HG02610 (cell line): Measurements from ENCODE around the gene TMC1.
"Not testable (repeated sequence)": the region's sequence is repeated elsewhere in the genome, so short reads cannot be mapped to it uniquely, and the experiment has no call there.

Experiments used
- ATAC-seq: cut with Tn5 transposase; IDR thresholded peaks from one replicate; pipeline ENCODE4 v1.9.1; 2021; ENCODE audit warnings: mild to moderate bottlenecking, moderate library complexity; ENCODE audit not compliant: unreplicated experiment

TMC1 gene

DNA sequence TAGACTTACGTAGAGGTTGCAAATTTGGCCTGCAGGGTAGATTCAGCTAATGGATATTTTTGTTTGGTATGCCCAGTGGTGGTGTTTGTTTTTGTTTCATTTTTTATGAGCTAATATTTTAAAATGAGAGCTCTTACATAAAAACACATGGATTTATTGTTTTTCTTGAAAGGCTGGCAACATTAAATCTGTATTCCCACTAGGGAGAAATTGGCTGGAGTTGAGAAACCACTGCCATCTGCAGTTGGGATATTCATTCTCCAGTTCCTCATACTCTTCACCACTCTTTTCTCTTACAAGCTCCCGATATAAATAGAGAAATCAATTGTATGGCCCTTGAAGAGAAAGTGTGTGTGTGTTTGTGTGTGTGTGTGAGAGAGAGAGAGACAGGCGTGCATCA, 288.2 kb downstream of the TMC1 start:
- no peak for ATAC-seq

DNA sequence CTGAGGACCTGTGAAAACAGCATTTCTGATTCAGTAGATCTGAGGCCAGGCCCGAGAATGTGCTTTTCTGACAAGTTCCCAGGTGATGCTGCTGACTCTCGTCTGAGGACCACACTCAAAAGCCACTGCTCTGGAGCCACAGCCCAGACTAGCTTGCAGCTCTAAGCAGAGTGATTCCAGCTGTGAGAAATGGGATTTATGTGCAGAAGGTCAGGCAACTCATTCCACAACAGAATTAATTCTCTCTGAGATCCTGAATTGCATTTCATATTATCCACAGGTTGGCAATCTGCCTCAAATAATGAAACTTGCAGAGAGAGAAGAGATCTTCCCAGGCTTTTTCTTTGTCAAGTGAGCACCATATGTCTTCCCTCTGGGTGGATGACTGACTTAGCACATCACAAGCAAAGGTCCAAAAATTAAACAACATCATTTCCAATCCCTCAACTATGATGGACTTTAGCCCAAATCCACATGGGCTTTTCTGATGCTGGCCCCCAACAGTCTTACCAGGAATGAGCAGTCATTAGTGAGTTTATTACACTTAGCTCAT, 291.2 kb downstream of the TMC1 start:
- no peak for ATAC-seq

DNA sequence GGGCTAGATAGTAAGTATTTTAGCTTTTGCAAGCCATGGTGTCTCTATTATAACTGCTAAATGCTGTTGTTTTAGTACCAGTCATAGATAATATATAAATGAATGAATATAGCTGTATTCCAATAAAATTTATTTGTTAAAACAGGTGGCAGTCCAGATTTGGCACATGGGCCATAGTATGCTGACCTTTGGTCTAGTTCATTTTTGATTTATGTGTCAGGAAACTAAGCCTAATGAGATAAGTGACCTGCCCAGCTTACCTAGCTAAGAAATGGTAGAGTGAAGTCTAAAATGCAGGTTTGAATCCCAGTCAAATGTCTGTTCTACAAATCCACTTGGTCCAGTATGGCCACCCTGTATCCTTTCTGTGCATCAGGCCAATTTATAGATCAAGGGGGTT, 292.1 kb downstream of the TMC1 start:
- ATAC-seq, result no peak

- no peak for ATAC-seq
Observed at GRCh38 chr9:72814083-72814597, 292.7 kb downstream of the TMC1 start.

DNA sequence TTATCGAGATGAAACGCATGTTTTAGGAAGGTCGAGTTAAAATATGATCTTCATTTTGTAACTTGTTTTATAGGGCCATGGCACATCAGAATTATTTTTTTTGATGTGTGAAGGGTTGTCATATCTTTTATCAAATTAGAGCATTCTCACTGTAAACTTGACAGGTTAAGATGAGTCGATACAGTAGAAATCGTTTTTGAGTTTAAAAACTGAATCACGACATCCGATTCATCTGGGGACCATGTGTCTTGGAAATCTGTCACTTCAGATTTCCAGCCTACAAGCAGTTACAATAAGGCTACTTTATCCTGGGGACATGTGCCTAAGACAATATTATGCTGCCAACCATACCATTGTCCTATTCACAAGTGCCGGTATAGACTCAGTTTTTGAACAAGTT, 295.3 kb downstream of the TMC1 start:
- ATAC-seq, result no peak

DNA sequence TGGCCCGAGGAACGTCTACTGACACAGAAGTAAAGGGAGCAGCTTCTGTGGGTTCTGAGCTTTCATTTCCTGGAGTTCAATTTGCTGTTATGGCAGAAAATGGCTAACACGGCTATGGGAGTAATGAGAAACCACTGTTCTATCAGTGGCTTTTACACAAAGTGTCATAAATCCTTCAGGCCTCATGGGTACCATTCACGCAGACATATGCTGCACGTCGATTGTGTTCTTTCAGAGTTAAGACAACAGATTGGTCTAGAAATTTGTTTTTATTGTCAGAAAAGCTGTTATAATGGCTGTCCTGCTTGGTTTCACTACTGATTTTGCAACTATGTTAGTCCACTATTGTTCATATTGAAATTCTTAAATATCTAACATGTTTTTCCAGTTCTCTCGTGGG, 296.0 kb downstream of the TMC1 start:
- ATAC-seq, result no peak

DNA sequence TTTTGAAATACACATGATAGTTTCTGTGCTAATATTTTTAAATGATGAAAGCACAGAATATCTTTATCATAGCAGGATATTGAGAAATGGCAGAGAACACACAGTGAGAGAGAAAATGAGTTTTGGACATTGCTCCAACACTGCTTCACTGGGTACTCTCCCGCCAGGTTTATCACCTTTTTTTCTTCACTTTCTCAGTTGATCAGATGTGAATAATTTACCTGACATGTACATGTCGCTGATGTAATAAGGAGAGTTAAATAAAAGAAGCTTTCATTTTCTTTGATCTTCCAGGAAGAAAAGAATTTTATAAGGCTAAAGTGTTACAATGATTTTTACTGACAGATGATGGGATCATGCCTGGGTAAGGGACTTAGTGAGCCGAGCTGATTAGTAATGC, 297.0 kb downstream of the TMC1 start:
- no peak for ATAC-seq

DNA sequence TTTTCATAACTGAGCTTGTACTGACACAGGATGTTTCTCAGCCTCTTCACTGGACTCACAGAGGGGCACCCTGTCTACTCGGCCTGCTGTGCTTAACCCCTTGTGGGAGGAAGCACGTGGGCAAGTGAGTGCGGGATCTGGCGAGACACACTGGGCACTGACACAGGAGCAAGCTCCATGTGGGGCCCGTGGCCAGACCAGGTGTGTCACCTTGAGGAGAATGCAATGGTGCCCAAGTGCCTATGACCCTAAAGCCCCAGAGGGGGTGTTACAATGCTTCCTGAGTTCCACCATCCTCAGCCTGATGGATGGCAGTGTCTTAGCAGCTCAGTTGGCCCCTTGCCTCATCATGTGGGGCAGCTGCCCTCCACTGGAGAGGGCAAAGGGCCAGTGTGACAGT, 302.6 kb downstream of the TMC1 start:
- ATAC-seq, result no peak

DNA sequence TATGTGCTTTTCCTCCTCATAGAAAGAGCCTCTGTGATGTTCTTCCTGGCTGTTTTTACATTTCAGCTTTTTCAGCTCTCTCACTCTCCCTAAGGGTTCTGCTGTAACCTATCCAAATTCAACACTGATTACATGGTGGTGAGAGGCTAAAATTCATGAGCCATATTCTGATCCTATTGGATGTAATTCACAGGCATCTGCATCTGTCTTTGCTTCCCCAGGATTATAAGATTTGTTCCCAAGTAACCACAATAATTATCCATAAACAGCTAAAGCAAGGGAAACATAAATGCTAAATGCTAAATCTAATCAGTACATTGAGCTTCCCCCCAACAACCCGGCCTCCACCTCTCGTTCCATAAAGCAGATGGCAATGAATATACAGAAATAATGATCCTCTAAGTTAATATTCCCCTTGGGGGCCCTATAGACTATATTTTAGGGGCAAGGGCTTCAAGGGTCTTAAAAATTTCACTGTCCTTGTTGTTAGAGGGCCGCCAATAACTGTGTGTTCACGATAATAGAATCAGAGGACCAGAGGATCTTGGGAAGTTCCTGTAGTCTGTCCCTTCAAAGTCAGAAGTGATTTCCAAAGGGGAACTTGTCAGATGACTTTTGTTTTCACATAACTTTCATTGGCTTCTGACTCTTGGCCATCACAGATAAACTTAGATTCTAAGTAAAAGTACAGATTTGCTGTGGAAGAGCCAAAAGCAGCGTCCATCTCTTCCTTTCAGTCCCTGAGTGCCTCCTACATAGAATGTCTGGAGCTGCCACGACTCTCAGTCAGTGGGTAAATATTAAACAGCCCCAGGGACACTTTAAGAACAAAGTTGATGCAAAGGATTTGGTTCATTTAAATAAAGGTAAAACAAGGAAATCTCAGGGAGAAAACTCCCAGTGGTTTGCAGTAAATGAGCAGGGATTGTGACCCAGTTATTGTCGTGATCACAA, 305.9 kb downstream of the TMC1 start:
- no peak for ATAC-seq

GRCh38 chr9:72827950-72828731, 306.7 kb downstream of the TMC1 start:
- ATAC-seq, result no peak

DNA sequence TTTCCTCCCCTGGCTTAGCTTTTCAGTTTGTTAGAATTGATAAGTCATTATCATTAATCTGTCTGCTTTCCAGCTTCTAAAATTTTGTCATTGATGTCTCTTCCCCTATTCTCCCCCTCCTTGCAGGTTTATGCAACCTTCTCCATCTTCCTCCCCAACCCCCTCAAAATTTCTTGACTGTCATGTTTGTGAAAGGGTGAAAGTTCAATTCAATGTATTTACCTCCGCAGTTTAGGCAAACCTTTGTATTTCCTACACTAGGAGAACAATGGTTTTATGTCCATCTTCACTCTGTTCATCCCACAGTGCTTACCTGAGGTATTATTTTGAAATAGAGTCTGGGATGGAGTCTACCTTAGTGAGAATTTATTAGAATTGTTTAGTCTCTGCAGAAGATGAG, 313.6 kb downstream of the TMC1 start:
- ATAC-seq, result no peak

DNA sequence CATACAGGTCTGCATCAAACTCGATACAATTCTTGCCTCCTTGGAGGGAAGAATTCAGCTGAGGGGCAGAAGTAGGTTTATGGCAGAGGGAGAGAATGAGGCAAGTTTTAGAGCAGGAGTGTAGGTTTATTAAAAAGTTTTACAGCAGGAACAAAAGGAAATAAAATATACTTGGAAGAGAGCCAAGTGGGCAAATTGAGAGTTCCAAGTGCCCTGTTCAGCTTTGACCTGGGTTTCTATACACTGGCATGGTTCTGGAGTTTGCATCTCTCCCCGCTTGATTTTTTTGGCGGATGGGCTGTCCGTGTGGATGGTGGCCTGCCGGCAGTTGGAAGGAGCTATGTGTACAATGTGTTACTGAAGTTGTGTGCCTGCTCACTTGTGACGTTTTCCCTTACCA, 315.4 kb downstream of the TMC1 start:
- no peak for ATAC-seq

DNA sequence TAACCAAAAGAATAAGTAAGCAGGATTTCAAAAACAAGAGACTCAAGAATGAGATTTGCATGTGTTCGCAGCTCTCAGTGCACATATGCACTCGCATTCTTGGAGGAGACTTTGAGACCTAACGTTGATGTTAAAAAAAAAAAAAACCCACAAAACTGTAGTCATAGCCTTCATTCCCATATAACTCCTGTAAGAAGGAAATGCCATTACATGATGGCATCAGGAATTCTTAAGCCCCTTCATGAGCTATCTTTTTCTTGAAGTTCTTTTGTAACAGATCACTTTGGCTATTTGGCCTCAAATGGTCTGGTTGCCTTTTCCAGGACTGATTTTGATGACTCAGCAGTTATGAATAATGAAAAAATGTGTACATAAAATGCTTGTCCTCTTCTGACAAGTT, 317.7 kb downstream of the TMC1 start:
- no peak for ATAC-seq

DNA sequence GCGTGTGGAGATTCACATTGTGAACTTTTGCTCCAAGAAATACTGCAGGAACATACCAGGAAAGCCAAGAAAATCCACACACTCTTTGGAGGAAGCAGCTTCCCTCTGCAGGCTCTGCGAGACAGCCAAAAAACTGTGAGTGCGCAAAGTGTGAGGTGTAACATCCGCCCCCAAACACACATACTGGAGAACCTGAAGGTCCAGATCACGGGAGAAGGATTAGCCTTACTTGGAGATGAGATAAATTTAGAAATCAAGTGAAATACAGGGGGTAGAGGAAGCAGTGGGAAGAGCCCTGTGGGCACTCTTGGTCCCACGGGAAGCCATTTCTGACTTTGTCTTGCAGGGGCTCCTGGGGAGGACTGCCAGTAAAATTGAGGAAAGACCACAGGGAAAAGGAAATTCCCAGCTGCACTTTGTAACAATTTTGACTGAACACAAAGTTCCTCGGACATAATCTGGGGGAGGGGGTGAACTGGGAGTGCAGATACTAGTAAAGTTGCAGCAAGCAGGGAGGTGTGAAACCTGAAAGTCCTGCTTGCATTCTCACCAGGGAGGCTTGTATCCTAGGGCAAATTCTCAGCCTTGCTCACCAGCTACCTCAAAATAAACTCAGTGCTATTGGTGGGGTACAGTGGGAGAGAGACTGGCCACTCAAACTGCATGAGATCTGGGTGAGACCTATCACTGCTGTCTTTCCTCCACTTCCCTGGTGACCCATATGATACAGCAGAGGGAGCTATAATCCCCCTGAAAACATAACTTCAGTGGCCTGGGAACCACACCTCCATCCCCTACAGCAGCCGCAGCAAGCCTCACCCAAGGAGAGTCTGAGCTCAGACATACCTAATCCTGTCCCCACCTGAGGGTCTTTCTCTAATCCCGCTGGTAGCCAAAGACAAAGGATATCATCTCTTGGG, 322.4 kb downstream of the TMC1 start:
- no peak for ATAC-seq

- ATAC-seq, result no peak
Observed at GRCh38 chr9:72844440-72844768, 323.0 kb downstream of the TMC1 start.

- ATAC-seq, result not testable (repeated sequence)
Observed at GRCh38 chr9:72845052-72845451, 323.6 kb downstream of the TMC1 start.

DNA sequence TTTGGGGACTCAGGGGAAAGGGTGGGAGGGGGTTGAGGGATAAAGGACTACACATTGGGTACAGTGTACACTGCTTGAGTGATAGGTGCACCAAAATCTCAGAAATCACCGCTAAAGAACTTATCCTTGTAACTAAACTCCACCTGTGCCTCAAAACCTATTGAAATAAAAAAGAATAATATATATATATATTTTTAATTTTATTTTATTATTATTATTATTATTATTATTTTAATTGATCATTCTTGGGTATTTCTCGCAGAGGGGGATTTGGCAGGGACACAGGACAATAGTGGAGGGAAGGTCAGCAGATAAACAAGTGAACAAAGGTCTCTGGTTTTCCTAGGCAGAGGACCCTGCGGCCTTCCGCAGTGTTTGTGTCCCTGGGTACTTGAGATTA, 328.8 kb downstream of the TMC1 start:
- ATAC-seq, result not testable (repeated sequence)

GRCh38 chr9:72855321-72855720, 333.9 kb downstream of the TMC1 start:
- no peak for ATAC-seq

DNA sequence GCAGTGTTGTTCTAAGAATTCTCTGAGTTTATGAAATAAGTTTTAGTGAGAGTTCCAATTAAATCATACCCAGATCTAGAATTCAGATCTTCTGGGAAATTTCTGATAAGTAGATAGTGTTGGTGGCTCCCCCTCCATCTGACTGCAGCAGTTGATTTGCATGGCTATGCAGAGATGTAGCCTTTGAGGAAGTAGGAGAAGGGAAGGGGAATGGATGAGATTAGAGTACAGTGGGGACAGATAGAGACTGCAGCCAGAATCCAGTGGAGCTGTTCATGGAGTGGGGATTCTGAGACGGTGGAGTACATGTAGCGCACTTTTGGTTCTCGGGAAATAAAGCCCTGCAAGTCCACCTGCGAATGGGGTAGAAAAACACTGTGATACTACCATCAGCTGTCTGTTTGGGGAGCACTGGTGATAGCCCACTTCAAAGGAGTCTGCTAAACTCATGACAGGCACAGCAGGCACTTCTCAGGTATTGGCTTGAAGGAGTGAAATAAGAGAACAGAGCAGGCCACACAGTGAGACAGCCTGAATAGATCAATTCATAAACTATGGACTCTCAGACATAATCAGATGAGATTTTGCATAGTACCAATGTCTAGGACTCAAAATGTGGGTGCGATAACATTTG, 334.6 kb downstream of the TMC1 start:
- ATAC-seq, result no peak

- ATAC-seq, result peak; percentile 54
Observed at GRCh38 chr9:72856972-72857623, 335.7 kb downstream of the TMC1 start.
